Skeletal muscle tissue (tissue), 4 donors: Measurements from ENCODE around the gene SORCS1. TPM values are rescaled to one million over a fixed set of nuclear protein-coding genes. Genes with fewer than 3 reads are reported as not detected.

Experiments
- H3K27ac ChIP-seq: one replicate; pipeline ENCODE4 v1.7.0; 2013; ENCODE audit warnings: mild to moderate bottlenecking, low read depth, low read length, inconsistent platforms
- H3K27me3 ChIP-seq, 3 donors: one replicate each; pipeline ENCODE4 v1.7.0; 2013; ENCODE audit warnings: low read length in 3 of 3; ENCODE audit not compliant: control insufficient read depth in 3 of 3, insufficient read depth in 3 of 3
- H3K36me3 ChIP-seq, 3 donors: one replicate each; pipeline ENCODE4 v1.7.0; 2013; ENCODE audit warnings: low read length in 3 of 3; ENCODE audit not compliant: control insufficient read depth in 3 of 3, insufficient read depth in 3 of 3
- H3K4me1 ChIP-seq, 3 donors: one replicate each; pipeline ENCODE4 v1.7.0; 2013; ENCODE audit warnings: low read length in 3 of 3, mild to moderate bottlenecking in 3 of 3; ENCODE audit not compliant: control insufficient read depth in 3 of 3, insufficient read depth in 3 of 3
- H3K4me3 ChIP-seq, 3 donors: one replicate each; pipeline ENCODE4 v1.7.0; 2013; ENCODE audit warnings: low read length in 3 of 3
- H3K9ac ChIP-seq, 3 donors: one replicate each; pipeline ENCODE4 v1.7.0; 2013; ENCODE audit warnings: low read length in 3 of 3, mild to moderate bottlenecking in 3 of 3, moderate library complexity in 2 of 3, low read depth in 1 of 3
- H3K9me3 ChIP-seq, 3 donors: one replicate each; pipeline ENCODE4 v1.7.0; 2013; ENCODE audit warnings: low read length in 3 of 3; ENCODE audit not compliant: control insufficient read depth in 3 of 3
- total RNA-seq: library from RNA; depleted of rRNA; stranded (reverse); fragments of >200 nt; gene quantifications from one replicate; pipeline ENCODE4 v1.2.3, GENCODE V29; 2014
- donor health status: Osteomylitis.

The SORCS1 gene
- 4.2 TPM for total RNA-seq

DNA sequence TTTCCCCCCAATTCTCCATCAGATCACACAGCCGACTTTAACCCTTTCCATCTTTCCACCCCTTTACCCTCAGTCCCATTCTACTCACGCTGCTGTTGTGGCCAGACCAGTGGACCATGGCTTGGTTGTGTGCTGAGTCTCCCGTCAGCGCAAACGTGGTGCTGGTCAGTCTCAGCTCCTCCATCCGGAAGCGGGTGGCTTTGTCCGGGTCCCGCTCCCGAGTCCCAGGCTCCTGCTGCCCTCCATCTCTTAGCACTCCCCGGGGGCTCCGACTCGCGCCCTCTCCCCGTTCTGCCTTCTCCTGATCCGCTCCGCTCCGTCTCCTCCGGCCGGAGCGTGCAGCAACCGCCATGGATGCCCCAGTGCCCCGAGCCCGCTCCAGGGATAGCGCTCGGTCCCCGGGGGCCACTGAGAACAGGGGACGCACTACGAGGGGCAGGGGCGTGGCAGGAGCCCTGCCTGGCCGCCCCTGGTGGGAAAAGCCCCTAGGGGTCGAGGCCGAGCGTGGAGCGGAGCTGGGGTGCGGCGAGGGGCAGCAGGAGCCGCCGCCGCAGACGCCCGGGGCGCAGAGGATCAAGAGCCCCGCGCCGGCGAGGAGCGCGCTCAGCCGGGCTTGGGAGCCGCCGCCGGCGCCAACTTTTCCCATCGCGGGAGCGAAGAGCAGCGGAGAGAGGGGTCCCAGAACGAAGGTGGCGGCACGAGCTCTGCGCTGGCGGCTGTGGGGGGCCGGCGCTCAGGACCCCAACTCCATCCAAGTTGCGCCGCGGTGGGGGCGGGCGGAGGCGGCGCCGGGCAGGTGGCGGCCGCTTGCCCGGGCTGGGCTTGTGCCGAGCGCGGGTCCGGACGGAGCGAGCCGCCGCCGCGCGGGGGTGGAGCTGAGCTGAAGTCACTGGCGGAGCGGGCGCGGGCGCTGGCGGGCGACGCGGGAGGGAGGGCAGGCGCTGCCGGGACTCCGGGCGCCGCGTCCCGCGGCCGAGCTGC lies at the start of gene SORCS1:
Gene SORCS1, minus strand, starts transcription at position 826 of the 981 bp plus-strand sequence.
- Histone ChIP-seq H3K9me3 (no peaks in the 10 kb centered on the region), H3K27me3 (peaks cover 30 to 36% (median 33%) of the 10 kb centered on the region in 3 donors), H3K4me3 (peak within 1 kb of the TSS in 2 of 3 donors; percentile 14 to 26), H3K4me1 (peaks cover 0 to 5% (median 0%) of the 10 kb centered on the region in 3 donors), H3K27ac (no peak within 1 kb of the TSS), H3K36me3 (no peaks in the 10 kb centered on the region), H3K9ac (no peak within 1 kb of the TSS)

DNA sequence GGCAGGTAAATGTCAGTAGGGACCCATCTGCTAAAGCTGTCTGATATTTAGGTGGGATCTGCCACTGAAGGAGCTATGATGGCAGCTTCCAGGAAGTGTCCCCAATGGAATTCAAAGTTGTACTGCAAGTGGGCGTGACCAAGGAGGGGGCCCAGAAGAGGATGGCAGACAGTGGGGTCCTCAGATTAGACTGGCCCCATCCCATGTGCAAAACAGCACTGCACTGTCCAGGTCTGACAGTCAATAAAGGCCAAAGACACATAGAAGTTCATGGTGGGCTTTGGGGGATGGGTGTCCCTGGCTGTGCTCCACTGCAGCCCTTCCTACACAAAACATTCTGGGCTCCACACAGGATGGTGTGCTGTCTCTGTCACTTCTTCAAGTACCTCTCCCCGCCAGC lies 49.8 kb upstream of the SORCS1 start:
- H3K27ac ChIP-seq, result no peak overlapping the region
- H3K4me3 ChIP-seq, result no peak overlapping the region
- H3K36me3 ChIP-seq, result no peaks in the 10 kb centered on the region
- H3K9me3 ChIP-seq, result no peaks in the 10 kb centered on the region
- no peak overlapping the region for H3K9ac ChIP-seq
- no peaks in the 10 kb centered on the region for H3K27me3 ChIP-seq
- H3K4me1 ChIP-seq, result no peaks in the 10 kb centered on the region

DNA sequence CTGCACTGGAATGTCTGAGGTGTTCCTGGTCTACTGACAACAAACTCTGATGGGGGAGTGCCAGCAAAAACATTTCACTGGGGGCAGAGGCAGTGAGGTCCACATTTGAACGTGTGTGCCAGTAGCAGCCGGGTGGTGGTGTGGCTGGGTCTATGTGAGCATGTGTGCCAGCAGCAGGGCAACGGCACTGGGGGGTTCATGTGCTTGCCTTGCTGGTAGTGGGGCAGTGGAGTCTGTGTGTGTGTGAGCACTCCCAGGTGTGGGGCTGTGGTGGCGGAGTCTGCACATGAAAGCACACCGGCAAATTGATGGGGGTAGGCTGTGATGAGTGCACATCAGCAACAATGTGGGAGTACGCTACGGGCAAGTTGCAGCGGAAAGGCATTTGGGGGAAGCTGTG lies 49.4 kb upstream of the SORCS1 start:
- no peaks in the 10 kb centered on the region for H3K27me3 ChIP-seq
- H3K9me3 ChIP-seq, result no peaks in the 10 kb centered on the region
- no peak overlapping the region for H3K9ac ChIP-seq
- no peak overlapping the region for H3K27ac ChIP-seq
- H3K4me3 ChIP-seq, result no peak overlapping the region
- no peaks in the 10 kb centered on the region for H3K4me1 ChIP-seq
- H3K36me3 ChIP-seq, result no peaks in the 10 kb centered on the region

DNA sequence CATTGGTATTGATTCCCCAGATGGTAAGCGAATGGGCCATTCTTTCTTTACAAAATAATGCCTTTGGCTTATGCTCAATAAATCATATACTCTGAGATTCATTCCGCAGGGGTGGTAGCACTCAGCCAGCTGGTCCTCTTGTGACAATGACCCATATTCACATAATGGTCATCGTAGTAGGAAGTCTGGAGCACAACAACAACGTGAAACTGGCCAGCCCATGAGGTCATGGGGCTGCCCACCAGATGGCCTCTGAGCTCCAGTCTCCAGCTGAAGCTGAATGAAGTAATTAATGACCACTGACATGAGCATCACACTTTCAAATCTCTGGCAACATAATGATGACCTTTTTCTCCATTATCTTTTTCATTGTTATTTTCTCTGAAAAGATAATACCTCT lies 42.3 kb upstream of the SORCS1 start:
- Histone ChIP-seq H3K9ac (no peak overlapping the region), H3K4me1 (no peaks in the 10 kb centered on the region), H3K27ac (no peak overlapping the region), H3K9me3 (no peaks in the 10 kb centered on the region), H3K4me3 (no peak overlapping the region), H3K27me3 (no peaks in the 10 kb centered on the region), H3K36me3 (no peaks in the 10 kb centered on the region)

DNA sequence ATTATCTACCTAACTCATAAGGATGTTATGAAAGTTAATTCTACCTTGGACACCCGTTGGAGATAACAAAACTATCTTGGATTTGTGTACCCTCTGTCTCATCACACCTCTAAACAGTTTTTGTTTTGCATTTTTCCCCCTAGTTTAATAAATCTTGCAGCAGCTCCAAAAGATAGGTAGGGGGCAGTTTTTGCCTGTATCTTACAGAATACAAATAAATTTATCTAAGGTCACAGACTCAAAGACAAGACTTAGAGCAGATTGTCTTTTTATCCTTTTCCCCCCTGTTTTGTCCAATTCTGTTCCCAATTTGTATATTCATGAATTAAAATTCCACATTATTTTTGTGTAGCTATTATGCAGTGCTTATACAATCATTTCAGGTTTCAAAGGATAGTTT lies 5.0 kb upstream of the SORCS1 start:
- Histone ChIP-seq H3K27ac (no peak overlapping the region), H3K27me3 (peaks cover 10 to 13% (median 13%) of the 10 kb centered on the region in 3 donors), H3K9ac (no peak overlapping the region), H3K4me1 (no peaks in the 10 kb centered on the region), H3K36me3 (no peaks in the 10 kb centered on the region), H3K9me3 (no peaks in the 10 kb centered on the region), H3K4me3 (no peak overlapping the region)

DNA sequence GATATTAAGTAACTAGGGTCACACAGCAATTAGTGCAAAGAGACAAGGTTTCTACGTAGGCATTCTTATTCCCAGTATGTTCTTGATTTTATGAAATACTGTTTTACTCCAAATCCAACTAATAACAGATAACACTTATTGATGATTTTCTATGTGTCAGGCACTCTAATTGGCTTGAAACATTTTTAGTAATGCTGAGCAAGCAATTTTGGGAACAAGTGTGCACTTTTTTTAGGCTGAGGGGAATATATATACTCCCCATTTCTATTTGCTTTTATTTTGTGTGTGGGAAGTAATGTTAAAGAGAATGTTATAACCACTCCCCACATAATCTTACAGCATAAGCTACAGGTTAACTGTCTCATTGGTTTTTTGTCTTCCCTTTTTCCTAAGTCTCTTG lies 4.2 kb upstream of the SORCS1 start:
- Histone ChIP-seq H3K36me3 (no peaks in the 10 kb centered on the region), H3K9ac (no peak overlapping the region), H3K4me3 (no peak overlapping the region), H3K27me3 (peaks cover 16 to 18% (median 18%) of the 10 kb centered on the region in 3 donors), H3K27ac (no peak overlapping the region), H3K9me3 (no peaks in the 10 kb centered on the region), H3K4me1 (peaks cover 0 to 3% (median 0%) of the 10 kb centered on the region in 3 donors)

DNA sequence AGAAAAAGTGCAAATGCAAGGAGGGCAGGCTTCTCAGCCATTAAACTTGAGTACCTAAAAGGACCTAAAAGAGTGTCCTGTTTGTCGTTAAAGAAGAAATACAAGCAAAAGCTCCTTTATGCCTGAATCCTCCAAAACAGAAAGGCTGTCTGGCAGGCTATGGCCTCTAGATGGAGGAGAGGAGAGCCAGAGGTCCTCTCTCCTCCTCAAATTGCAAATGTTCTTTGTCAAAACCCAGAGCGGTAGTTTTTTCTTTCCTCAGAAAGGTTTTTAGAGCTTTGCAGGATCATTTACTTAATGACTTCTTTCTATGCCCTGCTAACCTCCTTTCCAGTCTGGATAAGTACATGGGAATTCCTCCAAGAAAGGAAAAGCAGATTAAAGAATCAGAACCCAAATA lies 1.9 kb upstream of the SORCS1 start:
- Histone ChIP-seq H3K4me1 (peaks cover 0 to 5% (median 0%) of the 10 kb centered on the region in 3 donors), H3K27me3 (peaks cover 24 to 31% (median 28%) of the 10 kb centered on the region in 3 donors), H3K27ac (no peak overlapping the region), H3K9me3 (no peaks in the 10 kb centered on the region), H3K4me3 (no peak overlapping the region), H3K9ac (no peak overlapping the region), H3K36me3 (no peaks in the 10 kb centered on the region)

DNA sequence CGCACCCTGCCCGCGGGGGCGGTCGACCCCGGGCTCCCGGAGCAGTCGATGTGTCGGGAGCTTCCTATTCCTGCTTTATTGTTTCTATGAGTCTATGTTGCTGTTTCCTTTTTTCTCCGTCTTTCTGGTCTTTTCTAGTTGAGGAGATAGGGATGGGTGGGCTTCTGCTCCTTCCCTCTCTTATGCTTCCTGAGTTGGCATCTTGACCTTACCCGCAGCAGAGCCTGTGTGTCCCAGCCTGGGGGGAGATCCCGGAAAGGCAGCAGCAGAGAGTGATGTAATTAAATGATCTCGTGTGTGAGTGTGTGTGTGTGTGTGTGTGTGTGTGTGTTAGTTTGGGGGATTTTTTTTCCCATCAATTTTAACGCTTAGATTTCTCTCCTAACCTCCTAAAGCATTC lies 486 bp upstream of the SORCS1 start:
- no peaks in the 10 kb centered on the region for H3K9me3 ChIP-seq
- H3K27me3 ChIP-seq, result peaks cover 28 to 36% (median 33%) of the 10 kb centered on the region in 3 donors
- H3K27ac ChIP-seq, result no peak overlapping the region
- no peaks in the 10 kb centered on the region for H3K36me3 ChIP-seq
- peaks cover 0 to 5% (median 0%) of the 10 kb centered on the region in 3 donors for H3K4me1 ChIP-seq
- H3K9ac ChIP-seq, result no peak overlapping the region
- H3K4me3 ChIP-seq, result peak overlapping the region in 1 of 3 donors; percentile 26

DNA sequence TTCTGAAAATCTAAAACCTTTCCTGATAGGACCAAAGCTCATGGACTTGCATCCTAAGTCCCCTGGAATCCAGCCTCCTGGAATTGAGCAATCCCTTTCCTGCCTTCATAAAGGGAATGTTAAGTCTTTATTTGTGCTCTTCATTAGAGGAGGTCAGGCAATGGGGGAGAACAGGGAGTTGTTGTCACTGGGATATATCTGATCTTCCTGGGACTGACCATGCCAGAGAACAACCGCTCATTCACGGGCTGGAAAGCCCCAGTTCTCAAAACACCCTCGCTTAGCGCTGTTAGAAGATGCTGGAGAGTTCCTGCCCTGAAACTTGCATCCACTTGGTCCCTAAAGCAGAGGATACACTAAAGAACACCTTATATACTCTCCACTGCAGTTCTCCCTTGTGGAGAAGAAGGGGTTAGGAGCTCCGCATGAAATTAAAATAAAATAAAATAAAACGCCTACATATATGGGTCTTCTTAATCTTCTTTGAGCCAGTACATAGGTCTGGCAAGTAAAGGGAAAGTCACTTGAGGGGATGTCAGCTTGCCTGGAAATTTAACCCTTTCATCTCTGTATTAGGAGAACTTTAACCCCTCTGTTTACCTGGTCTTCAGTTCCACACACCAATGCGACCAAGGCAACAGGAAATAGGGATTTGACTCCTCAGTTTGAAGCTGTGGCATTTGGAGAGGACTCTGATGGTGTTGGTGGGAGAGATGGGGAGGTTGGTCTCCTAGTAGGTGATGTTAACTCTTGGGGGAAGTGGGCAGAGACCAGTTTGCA lies 1.2 kb downstream of the SORCS1 start:
- H3K4me3 ChIP-seq, result no peak overlapping the region
- no peaks in the 10 kb centered on the region for H3K36me3 ChIP-seq
- peaks cover 30 to 36% (median 33%) of the 10 kb centered on the region in 3 donors for H3K27me3 ChIP-seq
- no peak overlapping the region for H3K27ac ChIP-seq
- no peak overlapping the region for H3K9ac ChIP-seq
- H3K9me3 ChIP-seq, result no peaks in the 10 kb centered on the region
- H3K4me1 ChIP-seq, result peaks cover 0 to 5% (median 0%) of the 10 kb centered on the region in 3 donors

DNA sequence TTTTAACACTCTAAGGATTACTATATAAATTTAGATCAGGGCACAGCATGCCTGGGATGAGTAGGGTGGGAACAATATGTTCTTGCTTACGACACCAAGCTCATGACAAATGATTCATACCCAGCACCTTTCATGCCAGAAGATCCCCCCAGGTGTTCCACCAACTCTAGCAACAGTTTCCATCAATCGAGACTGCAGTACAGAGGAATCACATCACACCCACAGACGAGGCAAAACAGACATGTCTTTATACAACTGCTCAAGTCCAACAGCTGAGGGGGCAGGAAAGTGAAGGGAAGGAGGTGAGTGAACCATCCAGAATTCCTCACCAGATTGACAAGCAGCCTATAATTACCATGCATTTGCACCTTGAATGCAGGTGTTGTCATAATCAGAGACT lies 3.6 kb downstream of the SORCS1 start:
- Histone ChIP-seq H3K27me3 (peaks cover 26 to 33% (median 28%) of the 10 kb centered on the region in 3 donors), H3K36me3 (no peaks in the 10 kb centered on the region), H3K9me3 (no peaks in the 10 kb centered on the region), H3K4me3 (no peak overlapping the region), H3K27ac (no peak overlapping the region), H3K4me1 (peaks cover 0 to 5% (median 0%) of the 10 kb centered on the region in 3 donors), H3K9ac (no peak overlapping the region)
